GM18517 (cell line): ENCODE measurements around the gene CKAP2L.
"Not testable (repeated sequence)": the region's sequence is repeated elsewhere in the genome, so short reads cannot be mapped to it uniquely, and the experiment has no call there.

Experiments used
- ATAC-seq: cut with Tn5 transposase; IDR thresholded peaks from one replicate; pipeline ENCODE4 v1.9.1; 2021; ENCODE audit warnings: mild to moderate bottlenecking, moderate library complexity; ENCODE audit not compliant: unreplicated experiment

Gene CKAP2L

DNA sequence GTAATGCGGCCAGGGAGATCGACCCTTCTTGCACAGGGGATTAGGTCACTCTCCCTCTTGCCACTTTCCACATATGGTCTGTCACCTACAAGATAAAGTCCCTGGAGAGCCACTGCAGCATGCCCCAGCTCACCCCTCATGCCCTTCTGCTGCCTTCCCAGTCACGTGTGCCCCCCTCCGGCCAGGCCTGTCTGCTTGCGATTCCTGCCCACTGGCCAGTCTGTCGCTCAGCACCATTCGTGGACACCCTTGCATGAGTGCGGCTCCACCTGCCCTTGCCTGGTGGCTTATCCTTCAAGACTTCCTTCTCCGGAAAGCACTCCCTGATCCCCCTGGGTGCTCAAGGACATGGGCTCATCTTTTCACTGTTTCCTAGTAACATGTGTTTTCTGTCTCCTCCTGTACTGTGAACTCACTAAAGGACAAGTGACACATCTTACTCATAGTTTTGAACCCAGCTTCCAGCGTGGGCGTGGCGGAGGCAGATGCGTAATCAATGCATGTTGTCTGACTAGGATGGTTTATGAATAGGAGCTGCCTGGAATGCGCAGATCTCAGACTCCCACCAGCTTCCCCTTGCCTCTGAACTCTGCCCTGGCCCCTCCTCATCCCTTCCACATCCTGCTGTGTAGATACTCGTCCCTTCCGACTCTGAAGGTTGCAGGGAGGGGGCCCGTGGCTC lies 51.4 kb downstream of the CKAP2L start:
- no peak for ATAC-seq

DNA sequence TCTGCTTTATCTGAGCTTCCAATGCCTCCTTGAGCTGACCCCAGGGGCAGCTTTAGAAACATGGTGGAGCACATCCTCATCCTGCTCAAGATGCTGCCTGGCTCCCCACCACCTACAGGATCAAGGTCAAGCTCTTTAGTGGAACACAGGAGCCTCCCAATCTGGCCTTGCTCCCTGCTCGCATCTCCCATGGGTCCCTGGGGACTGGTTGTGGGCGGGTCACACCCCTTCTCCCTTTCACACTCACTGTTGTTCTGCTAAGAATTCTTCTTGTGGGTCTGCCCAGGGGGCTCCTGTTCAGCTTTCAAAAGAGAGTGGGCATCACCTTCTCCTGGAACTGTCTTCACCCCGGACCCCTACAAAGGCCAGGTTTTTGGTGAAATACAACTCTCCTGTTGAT lies 51.9 kb downstream of the CKAP2L start:
- no peak for ATAC-seq

DNA sequence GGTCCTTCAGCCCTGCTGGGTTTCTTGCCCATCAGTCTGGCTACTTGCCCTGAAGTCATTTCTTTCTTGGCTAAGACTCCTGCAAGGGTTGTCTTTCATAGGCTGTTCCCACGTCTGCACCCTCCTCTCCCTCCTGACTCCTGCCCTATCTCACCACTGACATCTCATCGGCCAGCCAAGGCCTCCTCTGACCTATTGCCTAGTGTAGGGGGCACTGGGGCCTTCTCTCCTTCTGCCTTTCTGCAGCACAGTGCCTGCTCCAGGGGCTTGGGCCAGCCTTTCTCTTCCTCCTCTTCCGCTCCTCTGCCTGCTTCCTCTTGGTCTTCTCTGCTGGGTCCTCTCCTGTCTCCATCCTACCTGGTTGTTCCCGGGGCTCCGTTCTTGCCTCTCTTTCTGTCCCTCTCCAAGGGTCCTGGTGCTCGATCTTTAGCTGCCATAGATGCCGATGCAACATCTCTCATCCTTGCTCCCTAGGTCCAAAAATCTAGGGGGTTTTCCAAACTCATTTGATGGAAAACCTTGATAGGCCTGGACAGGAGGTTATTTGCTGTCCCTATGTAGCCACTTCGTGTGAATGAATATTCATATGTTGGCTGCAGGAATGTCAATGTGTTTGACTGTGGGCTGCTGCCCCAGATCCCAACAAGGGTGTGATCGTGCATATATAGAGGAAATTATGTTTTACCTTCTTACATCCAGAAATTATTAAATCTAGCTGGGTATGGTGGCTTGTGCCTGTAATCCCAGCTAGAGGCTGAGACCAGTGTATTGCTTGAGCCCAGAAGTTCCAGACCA lies 53.3 kb downstream of the CKAP2L start:
- no peak for ATAC-seq

DNA sequence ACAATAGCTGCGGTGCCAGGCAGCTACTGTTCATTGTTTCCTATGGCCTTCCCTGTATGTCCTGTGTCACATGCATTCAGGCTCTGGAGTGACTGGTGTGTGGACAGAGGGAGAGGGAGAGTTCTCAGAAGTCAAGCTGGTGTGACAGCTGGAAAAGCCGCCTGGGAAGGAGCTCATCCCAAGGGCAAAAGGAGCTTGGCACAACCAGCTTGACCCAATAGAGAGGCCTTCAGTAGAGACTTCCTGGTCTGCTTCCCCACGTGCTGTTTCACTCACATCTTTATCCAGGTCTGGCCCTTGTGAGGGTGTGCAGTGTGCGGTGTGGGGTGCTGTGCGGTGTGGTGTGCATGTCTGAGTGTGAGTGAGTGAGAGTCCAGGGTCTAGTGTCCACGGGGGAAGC lies 54.7 kb downstream of the CKAP2L start:
- no peak for ATAC-seq

DNA sequence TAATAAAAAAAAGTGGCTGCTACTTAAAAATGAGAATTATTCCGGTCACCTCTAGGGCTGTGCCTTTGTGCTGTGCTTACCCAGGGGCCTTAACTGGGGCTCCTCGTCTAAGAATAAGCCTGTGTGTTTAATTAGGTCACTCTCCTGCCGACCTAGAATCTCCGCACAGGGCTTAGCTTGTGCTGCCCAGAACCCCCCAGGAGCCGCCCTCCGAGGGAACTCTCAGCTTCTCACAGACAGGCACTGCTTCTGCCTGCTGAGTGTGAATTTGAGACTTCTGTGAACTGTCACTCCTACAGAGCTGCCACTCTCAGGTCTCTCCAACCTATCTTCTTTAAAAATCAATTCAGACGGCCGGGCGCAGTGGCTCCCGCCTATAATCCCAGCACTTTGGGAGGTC lies 55.4 kb downstream of the CKAP2L start:
- no peak for ATAC-seq

DNA sequence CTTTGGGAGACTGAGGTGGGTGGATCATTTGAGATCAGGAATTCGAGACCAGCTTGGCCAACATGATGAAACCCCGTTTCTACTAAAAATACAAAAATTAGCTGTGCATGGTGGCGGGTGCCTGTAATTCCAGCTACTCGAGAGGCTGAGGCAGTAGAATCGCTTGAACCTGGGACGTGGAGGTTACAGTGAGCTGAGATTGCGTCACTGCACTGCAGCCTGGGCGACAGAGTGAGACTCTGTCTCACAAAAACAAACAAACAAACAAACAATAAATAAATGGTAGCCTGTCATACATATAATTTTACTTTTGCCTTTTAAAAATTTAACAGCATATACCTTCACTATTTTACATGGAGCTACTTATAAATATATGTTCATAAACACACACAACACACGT lies 57.5 kb downstream of the CKAP2L start:
- ATAC-seq: not testable (repeated sequence)

DNA sequence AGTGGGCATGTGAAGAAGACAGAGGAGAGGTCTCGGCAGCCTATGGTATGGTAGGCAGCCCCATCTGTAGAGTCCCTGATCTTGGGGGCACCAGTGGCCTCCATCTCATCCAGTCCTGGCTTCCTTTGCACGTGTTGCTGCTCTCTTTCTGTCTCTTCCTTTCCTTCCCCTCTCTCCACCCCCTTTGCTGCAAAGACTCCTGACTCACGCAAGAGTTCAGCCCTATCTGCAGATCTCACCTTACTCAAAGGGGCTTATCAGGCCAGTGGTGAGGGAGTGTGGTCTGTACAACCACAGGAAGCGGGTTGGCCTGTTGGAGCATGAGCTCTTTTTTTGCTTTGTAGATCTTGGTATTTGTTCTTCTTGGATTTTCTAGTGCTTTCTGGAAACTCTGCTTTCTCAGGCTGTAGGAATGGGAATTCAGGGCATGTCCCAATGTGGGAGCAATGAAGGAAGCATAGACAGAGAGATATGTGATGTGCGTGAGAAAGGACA lies 58.2 kb downstream of the CKAP2L start:
- ATAC-seq: no peak

DNA sequence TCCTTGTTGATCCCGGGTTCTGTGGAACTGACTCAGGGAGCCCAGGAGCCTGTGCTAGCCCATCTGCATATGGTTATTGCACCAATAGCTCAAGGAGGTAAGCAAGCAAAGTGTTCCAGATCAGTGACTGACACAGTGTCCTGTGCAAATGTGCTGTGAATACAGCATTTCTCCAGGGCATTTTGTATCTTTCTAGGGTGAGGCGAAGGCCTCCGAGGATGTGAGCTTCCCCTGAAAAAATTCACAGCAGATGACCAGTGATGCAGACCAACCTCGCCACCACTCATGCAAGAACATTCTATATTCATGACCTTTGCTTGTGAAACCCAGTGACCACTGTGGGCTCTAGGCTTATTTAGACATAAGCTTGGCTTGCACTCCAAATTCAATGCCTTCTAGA lies 58.8 kb downstream of the CKAP2L start:
- ATAC-seq: no peak

DNA sequence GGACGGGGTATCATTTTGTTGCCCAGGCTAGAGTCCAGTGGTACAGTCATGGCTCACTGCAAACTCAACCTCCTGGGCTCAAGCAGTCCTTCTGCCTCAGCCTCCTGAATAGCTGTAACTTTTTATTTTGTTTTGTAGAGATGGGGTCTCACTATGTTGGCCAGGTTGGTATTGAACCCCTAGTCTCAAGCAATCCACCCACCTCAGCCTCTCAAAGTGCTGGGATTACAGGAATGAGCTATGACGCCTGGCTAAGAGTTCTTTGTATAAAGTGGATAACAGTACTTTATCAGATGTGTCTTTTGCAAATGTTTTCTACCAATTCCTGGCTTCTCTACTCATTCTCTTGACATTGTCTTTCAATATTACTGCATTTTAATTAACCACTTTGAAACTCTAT lies 60.7 kb downstream of the CKAP2L start:
- ATAC-seq: no peak

DNA sequence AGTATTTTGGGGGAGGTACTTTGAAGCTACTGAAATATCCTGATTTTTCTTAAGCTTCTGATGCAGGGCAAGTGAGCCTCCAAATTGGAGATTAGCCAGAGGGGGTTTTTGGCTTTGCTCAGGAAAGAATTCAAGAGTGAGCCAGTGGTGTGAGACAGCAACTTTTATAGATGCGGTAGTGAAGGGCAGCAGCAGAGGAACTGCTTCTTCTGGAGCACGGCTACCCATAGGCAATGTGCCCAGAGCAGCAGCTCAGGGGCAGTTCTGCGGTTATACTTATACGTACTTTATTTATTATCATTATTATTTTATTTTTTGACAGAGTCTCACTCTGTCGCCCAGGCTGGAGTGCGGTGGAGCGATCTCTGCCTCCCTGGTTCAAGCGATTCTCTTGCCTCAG lies 63.4 kb downstream of the CKAP2L start:
- ATAC-seq: no peak

DNA sequence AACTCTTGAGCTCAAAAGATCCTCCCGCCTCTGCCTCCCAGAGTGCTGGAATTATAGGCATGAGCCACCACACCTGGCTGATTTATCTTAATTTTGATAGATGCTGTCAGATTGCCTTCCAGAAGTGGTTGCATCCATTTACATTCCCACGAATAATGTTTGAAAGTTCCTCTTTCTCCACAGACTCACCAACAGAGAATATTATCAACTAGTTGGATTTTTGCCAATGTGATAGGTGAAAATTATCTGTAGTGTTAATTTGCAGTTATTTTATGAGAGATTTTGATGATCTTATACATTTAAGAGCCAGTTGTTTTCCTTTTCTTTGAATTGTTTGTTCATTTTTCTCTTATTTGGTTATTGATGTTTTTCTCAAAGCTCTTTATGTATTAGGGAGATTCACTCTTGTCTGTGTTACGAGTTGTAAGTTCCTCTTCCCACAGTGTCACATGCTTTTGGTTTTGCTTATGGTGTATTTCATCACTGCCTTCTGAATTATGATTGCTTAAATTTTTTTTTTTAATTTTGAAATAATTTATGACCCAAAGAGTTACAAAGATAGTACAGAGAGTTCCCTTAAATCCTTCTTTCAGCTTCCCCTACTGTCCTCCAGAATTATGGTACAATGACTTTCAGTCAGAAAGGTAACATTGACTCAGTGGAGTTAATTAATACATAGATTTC lies 64.3 kb downstream of the CKAP2L start:
- no peak for ATAC-seq

DNA sequence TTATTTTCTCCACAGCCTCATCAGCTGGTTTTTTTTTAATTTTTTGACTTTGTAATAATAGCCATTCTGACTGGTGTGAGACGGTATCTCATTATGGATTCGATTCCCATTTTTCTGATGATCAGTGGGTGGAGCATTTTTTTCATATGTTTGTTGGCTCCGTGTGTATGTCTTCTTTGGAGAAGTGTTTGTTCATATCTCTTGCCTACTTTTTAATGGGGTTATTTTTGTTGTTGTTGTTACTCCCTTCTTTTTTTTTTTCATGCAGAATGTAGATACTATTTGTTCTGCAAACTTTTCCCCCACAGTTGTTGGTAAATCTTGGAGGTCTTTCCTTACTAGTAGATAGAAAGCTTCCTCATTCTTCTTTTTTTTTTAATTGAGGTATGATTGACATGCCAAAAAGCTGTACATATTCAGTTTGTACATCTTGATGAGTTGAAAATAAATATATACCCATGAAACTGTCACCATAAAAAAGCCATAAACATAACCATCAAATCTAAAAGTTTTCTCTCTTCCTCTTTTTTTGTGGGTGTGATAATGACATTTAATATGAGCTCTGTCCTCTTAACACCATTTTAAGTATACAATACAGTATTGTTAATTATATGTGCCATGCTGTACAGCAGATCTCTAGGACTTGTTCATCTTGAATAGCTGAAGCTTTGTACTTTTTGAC lies 65.4 kb downstream of the CKAP2L start:
- ATAC-seq: no peak

DNA sequence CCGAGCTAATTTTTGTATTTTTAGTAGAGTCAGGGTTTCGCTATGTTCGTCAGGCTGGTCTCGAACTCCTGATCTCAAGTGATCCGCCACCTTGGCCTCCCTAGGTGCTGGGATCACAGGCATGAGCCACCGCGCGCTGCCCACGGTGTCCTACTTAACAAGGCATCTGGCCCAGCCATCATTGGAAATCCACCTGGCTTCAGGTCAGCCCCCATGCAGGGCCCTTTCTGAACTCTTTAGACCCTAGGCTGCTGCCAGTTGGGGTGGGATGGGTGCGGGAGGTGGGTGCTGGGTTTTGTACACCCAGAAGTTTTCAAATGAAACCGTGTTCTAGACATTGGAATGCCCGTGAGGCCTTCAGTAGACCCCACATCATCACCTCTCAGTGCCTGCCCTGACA lies 70.2 kb downstream of the CKAP2L start:
- no peak for ATAC-seq

DNA sequence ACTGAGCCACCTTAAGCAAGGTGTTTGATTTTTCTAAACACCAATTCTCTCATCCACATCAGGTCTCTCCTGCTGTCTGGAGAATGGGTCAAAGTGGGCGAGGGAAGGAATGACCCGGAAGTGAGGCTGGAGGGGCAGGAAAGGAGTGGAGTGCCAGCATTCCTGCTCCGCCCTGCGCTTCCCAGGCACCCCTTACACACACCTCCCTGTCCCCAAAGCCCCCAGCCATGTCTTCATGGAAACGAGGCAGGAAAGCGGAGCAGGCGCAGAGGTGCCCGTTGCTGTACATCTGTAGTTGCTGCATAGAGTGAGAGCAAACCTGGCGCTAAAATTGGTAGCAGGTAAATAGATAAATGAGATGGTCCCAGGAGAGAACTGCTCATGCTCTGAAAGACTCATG lies 70.8 kb downstream of the CKAP2L start:
- no peak for ATAC-seq

DNA sequence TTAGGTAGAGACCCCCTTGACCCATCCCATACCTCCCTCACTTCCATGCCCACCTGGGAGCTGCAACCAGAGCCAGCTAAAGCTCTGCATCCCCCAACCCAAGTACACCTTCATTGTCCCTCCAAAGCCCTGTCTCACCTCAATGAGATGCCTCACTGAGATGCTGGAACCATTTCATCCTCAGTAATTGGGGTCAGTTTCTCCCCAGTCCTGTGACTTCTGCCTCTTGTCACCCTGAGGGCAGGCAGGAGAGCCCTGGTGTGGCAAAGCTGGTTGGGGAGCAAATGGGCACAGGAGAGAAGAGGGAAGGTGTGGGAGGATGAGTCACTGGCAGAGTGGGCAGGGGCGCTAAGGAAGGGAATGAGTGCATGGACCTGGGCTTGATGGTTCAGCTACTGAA lies 71.5 kb downstream of the CKAP2L start:
- no peak for ATAC-seq

DNA sequence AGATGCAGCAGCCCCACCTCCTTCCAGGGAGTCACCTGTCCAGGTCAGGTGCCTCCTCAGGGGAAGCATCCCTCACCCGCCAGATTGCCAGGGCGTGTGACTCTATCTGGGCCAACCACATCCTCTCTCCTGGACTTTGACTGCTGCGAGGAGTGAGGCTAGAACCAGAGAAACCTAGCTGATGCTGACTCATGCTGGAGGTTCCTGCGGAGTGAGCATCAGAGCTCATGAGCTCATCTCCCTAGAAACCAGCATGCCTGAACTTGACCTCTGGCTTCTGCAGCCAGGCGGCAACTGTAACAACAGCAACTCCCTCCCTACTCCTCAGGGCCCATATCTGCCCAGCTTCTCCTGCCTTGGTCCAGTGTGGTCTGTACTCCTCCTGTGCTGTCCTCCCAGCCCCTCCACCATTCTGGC lies 71.9 kb downstream of the CKAP2L start:
- peak; percentile 77 for ATAC-seq

DNA sequence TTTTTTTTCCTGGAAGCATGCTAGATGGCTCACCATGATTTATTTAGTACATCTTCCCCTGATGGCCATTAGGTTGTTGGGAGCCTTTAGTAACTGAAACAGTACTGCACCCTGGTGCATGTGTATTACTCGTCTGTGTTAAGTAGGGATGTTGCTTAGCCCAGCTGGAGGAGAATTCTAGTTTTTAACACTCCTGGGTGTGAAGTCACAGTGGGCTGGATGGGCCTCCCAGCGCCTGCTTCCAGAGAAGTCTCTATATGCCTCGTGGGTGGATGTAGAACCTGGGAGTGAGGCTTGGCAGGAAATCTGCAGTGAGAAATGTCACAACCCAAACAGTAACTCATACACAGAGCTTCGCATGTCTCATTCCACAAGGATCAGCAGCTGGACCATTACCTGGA lies 72.5 kb downstream of the CKAP2L start:
- no peak for ATAC-seq

DNA sequence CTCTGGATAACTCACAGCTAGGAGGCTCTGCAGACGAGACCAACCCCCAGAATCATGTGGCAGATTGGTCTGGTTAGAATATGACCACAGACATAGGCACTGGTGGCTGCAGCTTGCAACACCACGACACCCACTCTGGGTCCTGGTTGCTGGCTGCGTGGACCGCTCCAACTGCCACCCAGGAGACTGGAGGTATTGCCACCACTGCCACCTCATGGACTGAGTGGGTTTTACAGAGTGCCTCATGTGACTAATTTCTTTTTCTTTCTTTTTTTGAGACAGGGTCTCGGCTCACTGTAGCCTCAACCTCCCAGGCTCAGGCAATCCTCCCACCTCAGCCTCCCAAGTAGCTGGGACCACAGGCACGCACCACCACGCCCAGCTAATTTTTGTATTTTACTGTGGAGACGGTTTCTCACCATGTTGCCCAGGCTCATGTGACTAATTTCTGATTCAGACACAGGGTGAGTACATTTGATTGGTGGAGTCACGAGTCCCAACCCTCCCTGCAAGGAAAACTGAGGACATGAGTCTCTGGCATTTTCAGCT lies 73.5 kb downstream of the CKAP2L start:
- ATAC-seq: no peak

DNA sequence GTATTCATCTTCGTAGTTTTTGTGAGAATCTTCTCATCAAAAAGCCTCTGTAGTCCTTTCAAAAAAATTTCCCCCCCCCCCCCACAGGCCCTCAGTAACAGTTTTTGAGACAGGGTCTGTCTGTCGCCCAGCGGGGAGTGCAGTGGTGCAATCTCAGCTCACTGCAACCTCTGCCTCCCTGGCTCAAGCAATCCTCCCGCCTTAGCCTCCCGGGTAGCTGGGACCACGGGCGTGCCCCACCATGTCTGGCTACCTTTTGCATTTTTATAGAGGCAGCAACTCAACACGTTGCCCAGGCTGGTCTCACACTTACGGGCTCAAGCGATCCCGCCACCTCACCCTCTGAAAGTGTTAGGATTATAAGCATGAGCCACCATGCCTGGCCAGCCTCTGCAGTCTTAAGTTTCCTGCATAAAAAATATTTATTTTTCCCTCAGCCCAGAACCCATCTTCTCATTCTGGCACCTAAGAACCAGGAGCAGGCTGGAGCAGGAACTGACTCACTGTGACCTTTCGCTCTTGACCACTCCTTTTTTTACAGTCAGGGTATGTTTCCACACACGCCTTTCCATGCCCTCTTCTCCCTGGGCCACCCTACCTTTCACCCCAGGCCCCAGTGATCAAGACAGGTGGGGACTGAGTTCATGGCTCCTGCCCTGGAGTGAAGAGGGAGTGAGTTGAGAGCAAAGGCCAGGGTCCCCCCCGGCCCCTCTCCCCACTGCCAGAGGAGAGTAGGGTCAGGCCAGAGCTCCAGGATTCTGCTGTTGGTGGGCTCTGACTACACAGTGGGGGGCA lies 76.1 kb downstream of the CKAP2L start:
- no peak for ATAC-seq

DNA sequence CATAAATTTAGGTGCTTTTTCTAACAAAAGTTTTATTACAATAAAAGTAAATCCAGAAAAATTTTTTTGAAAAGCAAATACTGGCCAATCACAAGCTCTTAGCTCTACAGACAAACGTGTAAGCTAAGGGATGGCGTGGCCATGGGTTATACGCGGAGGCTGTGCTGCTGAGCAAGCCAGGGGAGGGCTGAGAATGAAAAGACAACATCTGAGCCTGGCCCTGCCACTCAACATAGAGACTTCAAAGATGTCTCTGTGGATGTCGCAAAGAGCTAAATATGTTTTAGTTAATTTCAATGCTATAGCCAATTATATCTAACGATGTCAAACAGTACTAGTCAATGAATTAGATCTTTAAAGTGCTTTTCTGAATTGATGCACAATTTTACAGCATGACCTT lies 76.9 kb downstream of the CKAP2L start:
- ATAC-seq: no peak
